Stimulated activated CD8-positive, alpha-beta memory T cell treated with anti-CD3 and anti-CD28 coated beads, Interleukin-12 subunit alpha, Interleukin-12 subunit beta, amount 100 ng/mL, for 24 hours (primary cell): ENCODE results near the gene HSPA8.
"Not testable (repeated sequence)": the region's sequence is repeated elsewhere in the genome, so short reads cannot be mapped to it uniquely, and the experiment has no call there.

ENCODE experiments used
- DNase-seq: peaks from one replicate; pipeline ENCODE4 v3.0.0-alpha.2; 2020; ENCODE audit errors: extremely low read depth

HSPA8 gene

GRCh38 chr11:123061403-123062157 is at the start of gene HSPA8:
Gene HSPA8, minus strand, starts transcription at chr11:123062136. Its CDS starts 812 bp downstream, at chr11:123061324.
- DNase-seq, result peak; percentile 53

DNA sequence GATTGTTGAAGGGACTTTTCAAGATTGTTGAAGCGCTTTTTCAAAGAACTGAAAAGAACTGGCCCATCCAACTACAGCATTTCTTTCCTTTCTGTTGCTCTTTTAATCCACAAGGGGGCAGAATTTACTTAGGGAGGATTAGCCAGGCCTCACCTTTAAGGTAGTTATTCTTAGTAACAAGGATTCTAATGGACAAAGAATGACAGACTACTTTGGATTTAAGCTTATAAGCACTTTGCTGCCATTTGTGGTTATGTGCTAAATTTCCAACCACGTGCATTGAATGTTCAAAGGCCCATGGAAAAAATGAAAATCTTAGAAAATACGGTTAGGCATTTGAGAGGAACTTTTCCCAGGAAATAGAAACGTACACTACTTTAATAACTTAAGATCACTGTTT is 49.5 kb upstream of the HSPA8 start:
- no peak for DNase-seq

DNA sequence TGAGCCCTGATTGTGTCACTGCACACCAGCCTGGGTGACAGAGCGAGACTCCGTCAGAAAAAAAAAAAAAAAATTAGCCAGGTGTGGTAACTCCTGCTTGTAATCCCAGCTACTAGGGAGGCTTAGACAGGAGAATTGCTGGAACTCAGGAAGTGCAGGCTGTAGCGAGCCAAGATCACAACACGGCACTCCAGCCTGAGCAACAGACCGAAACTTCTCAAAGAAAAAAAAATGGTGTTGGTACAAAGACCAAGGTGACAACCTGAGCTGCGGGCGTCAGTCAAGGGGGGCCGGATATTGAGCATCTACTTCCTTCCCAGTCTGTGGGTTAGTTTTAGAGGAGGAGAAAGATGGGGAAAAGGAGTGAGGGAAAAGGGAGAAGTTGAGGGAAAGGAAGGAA is 48.5 kb upstream of the HSPA8 start:
- no peak for DNase-seq

DNA sequence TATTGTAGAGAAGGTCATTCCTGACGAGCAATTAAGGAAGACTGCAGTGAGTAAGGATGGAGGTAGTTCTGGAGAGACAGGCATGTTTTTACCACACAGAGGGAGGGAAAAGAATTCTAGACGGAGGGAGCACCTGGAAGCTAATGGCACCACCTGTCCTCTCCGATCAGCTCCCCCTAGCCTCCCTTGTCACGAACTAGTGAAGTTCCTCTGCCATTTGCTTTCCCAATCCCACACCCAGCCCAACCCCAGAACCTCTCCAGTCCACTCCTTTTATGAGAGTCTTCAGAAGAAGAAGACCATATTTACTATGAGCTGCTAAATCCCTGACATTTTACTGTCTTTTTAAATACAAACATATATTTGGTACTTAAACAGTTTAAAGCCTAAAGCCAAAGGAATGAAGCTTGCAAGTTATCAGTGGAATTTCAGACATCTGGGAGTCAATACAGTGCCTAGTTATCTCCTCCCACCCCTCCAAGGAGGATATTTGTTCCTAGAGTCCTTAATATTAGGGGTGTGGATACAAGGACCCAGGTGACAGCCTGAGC is 46.1 kb upstream of the HSPA8 start:
- no peak for DNase-seq

DNA sequence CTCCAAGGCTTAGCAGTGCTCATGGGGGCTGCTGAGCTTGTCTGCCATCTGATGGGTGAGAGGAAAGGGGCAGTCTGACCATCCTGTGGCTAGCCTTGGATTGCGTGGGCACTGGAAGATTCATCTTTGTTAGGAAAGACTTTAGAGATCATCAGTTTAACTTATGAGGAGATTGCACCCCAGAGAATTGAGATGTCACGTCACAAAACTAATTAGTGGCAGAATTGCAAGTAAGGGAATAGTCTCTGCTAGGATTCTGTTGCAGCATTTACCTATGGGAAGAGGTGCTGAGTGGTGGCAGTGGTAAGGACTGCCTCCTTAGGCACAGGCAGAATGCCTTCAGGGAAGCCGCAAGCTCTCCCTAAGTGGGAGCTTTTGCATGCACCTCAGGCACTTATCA is 42.8 kb upstream of the HSPA8 start:
- DNase-seq, result no peak

DNA sequence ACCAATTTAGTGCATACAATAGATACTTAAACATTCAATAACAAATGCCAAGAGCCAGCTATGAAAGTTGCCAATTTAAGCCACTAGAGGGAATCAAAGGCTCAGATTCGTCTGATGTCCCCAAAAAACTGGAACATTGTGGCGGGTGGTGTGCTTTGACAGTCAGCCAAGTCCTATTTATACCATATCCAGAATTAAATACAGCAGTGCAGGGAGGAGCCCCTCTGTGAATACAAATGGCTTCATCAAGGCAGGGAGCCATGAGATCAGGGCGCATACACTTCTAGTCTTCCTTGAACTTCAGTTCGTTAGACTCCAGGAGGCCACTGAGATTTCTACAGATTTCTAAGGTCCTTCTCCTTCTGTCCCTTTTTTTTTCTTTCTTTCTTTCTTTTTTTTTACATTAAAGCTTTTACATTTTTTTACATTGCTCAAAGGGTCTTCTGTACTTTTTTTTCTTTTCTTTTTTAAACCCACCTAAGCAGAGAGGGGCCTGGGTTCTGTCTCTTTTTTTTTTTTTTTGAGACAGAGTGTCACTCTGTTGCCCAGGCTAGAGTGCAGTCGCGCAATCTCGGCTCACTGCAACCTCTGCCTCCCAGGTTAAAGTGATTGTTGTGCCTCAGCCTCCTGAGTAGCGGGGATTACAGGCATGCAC is 41.5 kb upstream of the HSPA8 start:
- DNase-seq, result no peak

GRCh38 chr11:123100379-123101085 is 38.6 kb upstream of the HSPA8 start:
- DNase-seq, result no peak

GRCh38 chr11:123098990-123099389 is 37.1 kb upstream of the HSPA8 start:
- no peak for DNase-seq

GRCh38 chr11:123093739-123094138 is 31.8 kb upstream of the HSPA8 start:
- DNase-seq, result no peak

- no peak for DNase-seq
Observed at GRCh38 chr11:123091506-123091905, 29.6 kb upstream of the HSPA8 start.

- DNase-seq, result not testable (repeated sequence)
Observed at GRCh38 chr11:123090168-123090567, 28.2 kb upstream of the HSPA8 start.

GRCh38 chr11:123088896-123089295 is 27.0 kb upstream of the HSPA8 start:
- not testable (repeated sequence) for DNase-seq

- DNase-seq, result not testable (repeated sequence)
Observed at GRCh38 chr11:123087657-123088056, 25.7 kb upstream of the HSPA8 start.

DNA sequence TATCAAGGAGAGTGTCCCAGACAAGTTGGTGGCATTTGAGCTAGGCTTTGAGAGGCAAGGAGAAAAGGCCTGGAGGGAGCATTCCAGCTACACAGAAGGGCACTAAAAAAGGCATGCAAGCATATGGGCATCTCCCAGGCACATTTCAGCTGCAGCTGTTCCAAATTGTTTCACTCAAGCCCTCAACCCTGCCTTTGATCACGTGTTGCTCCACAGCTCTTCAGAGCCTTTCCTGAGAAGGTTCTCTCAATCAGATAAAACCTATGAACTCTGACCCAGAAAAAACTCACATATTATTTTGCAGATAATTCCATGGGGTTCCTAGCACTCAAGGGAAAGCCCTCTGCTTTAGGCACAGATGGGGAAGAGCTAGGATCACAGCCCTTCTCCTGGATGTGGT is 24.4 kb upstream of the HSPA8 start:
- DNase-seq, result no peak

- no peak for DNase-seq
Observed at GRCh38 chr11:123085497-123085896, 23.6 kb upstream of the HSPA8 start.

DNA sequence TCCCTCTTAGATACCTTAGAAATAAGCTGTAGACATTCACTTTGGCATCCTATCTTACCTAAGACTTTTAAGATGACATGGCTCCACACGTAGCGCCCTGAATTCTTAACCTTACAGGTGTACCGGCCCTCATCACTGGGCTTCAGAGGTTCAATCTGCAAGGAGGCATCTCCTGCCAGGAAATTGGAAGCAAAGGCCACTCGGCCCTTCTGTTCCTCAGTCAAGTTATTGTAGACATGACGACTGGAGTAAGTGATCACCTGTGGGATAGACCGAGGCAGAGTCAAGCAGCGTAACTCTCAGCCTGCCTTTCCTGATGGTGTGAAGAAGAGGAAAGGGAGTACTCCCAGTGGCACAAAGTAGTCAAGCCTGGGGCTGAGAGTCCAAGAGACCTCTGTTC is 22.5 kb upstream of the HSPA8 start:
- no peak for DNase-seq

DNA sequence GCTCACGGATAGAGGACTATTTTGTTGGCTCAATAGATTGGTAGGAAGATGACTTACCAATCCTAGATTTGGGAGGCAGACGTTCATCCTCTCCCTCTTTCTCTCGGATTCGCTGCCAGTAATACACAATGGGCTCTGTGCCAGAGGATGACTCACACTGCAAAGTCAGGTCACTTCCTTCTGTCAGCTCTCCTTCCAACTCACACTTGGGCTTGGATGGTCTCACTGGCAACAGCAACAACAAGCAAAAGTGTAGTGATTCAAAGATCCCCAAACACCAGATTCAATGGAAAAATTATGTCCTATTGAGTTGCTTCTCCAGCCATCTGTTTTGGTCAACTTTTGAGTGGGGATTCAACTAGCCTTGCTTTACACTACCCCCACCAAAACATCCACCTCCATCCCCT is 21.7 kb upstream of the HSPA8 start:
- no peak for DNase-seq

DNA sequence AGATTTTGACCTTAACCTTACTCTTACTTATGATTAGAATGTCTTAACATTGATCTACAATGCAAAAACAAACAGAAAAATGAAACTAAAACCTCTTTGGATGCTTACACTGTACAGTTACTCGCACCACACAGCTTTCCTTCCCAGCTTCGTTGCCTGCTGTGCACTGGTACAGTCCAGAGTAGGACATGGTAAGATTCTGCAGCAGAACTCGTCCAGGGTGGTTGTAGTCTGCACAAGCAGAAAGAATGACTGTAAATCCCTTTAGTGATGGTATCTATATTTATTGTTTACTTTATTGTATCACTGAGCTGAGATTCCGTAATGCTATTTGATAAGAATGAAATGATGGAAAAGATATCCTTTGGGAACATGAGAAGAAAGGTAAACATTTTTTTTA is 21.0 kb upstream of the HSPA8 start:
- DNase-seq, result no peak

GRCh38 chr11:123080015-123080414 is 18.1 kb upstream of the HSPA8 start:
- no peak for DNase-seq

- no peak for DNase-seq
Observed at GRCh38 chr11:123076484-123076883, 14.5 kb upstream of the HSPA8 start.

DNA sequence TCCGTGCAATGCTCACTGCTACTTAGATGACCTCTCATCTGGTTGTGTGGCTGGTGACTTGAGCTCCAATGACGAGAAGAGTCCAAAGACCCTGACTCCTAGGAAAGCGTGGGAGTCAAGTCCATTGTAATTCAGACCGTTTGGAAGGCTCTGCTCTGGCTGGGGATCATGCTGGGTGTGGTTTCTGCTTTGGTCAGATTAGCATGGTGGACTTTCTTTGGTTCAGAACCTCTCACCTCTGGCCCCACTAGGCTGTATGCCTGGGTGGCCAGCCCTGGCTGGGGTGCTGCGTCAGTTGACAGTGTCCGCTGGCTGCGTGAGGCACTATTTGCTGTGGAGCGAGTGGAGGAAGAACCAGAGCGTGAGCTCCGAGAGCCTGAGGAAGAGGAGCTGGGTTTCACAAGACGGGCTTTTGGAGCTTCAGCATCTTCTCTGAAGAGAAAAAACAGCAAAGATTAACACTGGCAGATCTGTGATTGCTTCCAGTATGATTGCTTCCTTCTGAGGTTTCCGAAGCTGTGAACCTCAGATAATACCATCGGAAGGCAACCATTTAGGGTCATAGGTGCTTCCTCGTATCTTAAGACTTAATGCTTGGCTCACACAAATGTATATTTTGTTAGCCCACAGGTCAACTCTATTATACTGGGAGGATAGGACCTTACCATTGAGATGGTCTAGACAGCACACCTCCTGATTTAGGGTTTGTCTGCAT is 11.6 kb upstream of the HSPA8 start:
- DNase-seq, result no peak

DNA sequence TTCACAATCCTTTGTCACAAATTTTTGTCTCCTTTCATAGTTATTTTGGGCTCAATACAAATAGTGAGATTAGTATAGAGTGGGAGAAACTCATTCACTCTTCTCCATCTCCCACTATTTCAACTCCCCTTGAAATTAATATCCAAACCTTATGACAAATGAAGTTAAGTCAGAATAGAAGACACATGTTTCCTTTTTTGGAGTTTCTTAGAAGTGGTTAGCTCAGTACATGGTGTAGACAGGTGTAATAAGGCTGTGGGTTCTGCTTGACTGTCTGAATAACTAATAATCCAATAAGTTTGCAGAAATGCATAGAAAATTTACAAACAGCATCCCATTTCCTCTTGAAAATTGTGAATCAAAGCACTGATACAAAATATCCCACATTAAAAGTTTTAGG is 10.8 kb upstream of the HSPA8 start:
- DNase-seq, result no peak
